ENCODE results near the gene ADM5. TPM values are rescaled to one million over a fixed set of nuclear protein-coding genes. Genes with fewer than 3 reads are reported as not detected.
"Not testable (repeated sequence)": the region's sequence is repeated elsewhere in the genome, so short reads cannot be mapped to it uniquely, and the experiment has no call there.

The ADM5 gene
- total RNA-seq, 2 experiments from 2014 or later = 3.7 to 4.9 TPM

DNA sequence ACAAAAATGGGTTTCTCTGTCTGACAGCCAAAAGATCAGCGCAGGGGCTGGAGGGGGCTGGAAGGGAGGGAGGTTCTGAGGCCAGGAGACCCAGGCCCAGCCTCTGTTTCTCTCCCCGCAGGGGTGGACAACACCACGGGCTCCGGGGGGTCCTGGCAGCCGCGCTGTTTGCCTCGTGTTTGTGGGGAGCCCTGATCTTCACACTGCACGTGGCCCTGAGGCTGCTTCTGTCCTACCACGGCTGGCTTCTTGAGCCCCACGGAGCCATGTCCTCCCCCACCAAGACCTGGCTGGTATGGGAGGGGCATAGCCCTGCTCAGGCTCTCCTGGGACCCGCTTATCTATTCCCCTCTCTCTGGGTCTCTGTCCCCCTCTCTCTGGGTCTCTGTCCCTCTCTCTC, 11.2 kb downstream of the ADM5 start:
- Mint-ChIP-seq H3K9me3 (no peaks in the 10 kb centered on the region), H3K27ac (no peak overlapping the region), H3K27me3 (peaks cover 11% of the 10 kb centered on the region), H3K4me3 (no peak overlapping the region), H3K4me1 (no peaks in the 10 kb centered on the region), H3K36me3 (ENCODE audit: low read depth) (no peaks in the 10 kb centered on the region)
- ChIA-PET POLR2A (no interaction called here), CTCF (interaction anchor here (0.6 to 1.0 kb wide), 2 partner anchors 9 to 981 kb away, joined by 3 read pairs; no protein-coding TSS in a partner anchor)
- DNase-seq = no peak

GRCh38 chr19:49701271-49701786, 11.9 kb downstream of the ADM5 start:
- H3K4me3 Mint-ChIP-seq = no peak overlapping the region
- CTCF ChIA-PET = interaction anchor here (1.3 kb wide), 1 partner anchor 16 kb away, joined by 6 read pairs; no protein-coding TSS in a partner anchor
- H3K27ac Mint-ChIP-seq = no peak overlapping the region
- H3K27me3 Mint-ChIP-seq = peaks cover 11% of the 10 kb centered on the region
- H3K36me3 Mint-ChIP-seq (ENCODE audit: low read depth) = no peaks in the 10 kb centered on the region
- no peaks in the 10 kb centered on the region for H3K4me1 Mint-ChIP-seq
- H3K9me3 Mint-ChIP-seq = no peaks in the 10 kb centered on the region
- POLR2A ChIA-PET = no interaction called here
- DNase-seq = no peak

GRCh38 chr19:49704888-49705642, 15.7 kb downstream of the ADM5 start:
- H3K9me3 Mint-ChIP-seq = no peaks in the 10 kb centered on the region
- ChIA-PET POLR2A (no interaction called here), CTCF (interaction anchor here (1.2 to 1.3 kb wide), 2 partner anchors 11 to 24 kb away, joined by 3 to 4 read pairs; no protein-coding TSS in a partner anchor)
- no peak for DNase-seq
- H3K27ac Mint-ChIP-seq = no peak overlapping the region
- H3K27me3 Mint-ChIP-seq = peaks cover 9% of the 10 kb centered on the region
- no peaks in the 10 kb centered on the region for H3K36me3 Mint-ChIP-seq (ENCODE audit: low read depth)
- H3K4me1 Mint-ChIP-seq = no peaks in the 10 kb centered on the region
- H3K4me3 Mint-ChIP-seq = no peak overlapping the region

DNA sequence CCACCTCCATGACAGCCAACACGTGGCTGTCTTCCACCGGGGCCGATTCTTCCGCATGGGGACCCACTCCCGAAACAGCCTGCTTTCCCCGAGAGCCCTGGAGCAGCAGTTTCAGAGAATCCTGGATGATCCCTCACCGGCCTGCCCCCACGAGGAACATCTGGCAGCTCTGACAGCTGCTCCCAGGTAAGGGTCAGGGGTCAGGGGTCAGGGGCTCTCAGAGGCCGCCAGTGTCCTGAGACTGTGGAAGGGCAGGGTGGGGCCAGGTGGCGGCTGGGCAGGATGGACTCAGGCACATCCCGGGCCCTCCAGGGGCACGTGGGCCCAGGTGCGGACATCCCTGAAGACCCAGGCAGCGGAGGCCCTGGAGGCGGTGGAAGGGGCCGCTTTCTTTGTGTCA, 16.5 kb downstream of the ADM5 start:
- Mint-ChIP-seq H3K27me3 (peaks cover 7% of the 10 kb centered on the region), H3K4me1 (no peaks in the 10 kb centered on the region), H3K4me3 (no peak overlapping the region), H3K36me3 (ENCODE audit: low read depth) (no peaks in the 10 kb centered on the region), H3K9me3 (no peaks in the 10 kb centered on the region), H3K27ac (no peak overlapping the region)
- ChIA-PET CTCF (no interaction called here), POLR2A (no interaction called here)
- no peak for DNase-seq

DNA sequence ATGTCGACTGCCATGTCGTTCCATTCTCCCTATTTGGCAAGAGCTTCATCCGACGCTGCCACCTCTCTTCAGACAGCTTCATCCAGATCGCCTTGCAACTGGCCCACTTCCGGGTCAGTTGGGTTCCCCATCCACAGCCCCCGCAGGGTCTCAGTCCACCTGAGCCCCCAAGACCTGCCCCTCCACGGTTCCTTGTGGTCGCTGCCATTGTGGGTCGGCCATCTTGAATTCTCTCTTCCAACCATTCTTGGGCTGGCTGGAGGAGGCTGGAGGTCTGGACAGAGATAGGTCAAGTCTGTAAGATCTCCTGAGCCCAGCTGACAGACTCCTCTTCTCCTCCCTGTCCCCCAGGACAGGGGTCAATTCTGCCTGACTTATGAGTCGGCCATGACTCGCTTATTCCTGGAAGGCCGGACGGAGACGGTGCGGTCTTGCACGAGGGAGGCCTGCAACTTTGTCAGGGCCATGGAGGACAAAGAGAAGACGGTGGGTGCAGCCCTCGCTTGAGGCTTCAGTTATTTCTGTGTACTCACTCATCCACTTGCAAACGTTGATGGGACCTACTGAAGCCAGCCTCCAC, 21.1 kb downstream of the ADM5 start:
- Mint-ChIP-seq H3K4me1 (peaks cover 1% of the 10 kb centered on the region), H3K27me3 (no peaks in the 10 kb centered on the region), H3K27ac (no peak overlapping the region), H3K4me3 (no peak overlapping the region), H3K36me3 (ENCODE audit: low read depth) (no peaks in the 10 kb centered on the region), H3K9me3 (peaks cover 2% of the 10 kb centered on the region)
- ChIA-PET CTCF (no interaction called here), POLR2A (no interaction called here)
- no peak for DNase-seq

DNA sequence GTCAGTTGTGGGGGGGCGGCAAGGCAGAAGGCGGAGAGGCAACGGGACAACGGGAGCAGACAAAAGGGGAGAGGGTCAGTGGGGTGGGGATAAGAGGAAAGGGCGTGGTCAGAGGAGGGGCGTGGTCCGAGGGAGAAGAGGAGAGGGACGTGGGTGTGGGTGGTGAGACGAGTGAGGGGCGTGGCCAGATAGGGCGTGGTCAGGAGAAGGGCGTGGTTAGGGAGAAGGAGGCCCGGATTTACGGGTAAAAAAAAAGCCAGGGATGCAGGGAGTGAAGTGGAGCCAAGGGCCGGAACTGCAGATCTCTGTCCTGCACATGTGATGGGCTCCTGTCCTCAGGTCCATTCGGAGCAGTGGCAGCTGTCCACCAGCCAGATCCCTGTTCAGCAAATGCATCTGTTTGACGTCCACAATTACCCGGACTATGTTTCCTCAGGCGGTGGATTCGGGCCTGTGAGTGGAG, 23.0 kb downstream of the ADM5 start:
- Mint-ChIP-seq H3K36me3 (ENCODE audit: low read depth) (no peaks in the 10 kb centered on the region), H3K9me3 (peaks cover 2% of the 10 kb centered on the region), H3K27ac (no peak overlapping the region), H3K27me3 (no peaks in the 10 kb centered on the region), H3K4me1 (peaks cover 9% of the 10 kb centered on the region), H3K4me3 (no peak overlapping the region)
- CTCF ChIA-PET = interaction anchor here (1.4 kb wide), 1 partner anchor 32 kb away, joined by 4 read pairs; no protein-coding TSS in a partner anchor
- DNase-seq = no peak
- POLR2A ChIA-PET = no interaction called here

DNA sequence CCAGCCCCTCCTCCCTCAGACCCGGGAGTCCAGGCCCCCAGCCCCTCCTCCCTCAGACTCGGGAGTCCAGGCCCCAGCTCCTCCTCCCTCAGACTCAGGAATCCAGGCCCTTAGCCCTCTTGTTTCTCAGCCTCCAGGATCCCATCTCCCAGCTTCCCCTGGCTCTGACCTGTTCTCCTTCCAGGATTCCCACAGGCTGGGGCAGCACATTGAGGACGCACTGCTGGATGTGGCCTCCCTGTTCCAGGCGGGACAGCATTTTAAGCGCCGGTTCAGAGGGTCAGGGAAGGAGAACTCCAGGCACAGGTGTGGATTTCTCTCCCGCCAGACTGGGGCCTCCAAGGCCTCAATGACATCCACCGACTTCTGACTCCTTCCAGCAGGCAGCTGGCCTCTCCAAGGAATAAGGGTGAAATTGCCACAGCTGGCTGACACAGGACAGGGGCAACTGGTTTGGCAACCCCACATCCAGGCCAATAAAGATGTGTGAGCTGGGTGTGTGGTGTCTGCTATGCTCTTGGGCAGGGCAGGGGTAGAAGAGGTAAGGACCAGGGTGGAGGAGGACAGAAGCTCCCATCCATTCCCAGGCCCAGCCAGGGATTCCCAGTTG, 23.9 kb downstream of the ADM5 start:
- POLR2A ChIA-PET = no interaction called here
- CTCF ChIA-PET = interaction anchor here (1.4 kb wide), 1 partner anchor 32 kb away, joined by 4 read pairs; no protein-coding TSS in a partner anchor

DNA sequence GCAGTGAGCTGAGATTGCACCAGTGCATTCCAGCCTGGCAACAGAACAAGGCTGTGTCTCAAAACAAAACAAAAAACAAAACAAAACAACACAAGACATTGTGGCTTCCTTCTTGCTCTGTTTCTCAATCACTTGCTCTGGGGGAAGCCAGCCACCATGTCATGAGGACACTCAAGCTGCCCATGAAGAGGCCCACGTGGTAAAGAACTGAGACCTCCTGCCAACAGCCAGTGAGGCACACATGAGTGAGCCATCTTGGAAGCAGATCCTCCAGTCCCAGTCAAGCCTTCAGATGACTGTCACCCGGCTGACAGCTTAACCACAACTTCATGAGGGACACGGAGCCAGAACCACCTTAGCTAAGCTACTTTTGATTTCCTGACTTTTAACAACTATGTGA, 26.8 kb downstream of the ADM5 start:
- DNase-seq = no peak
- H3K27ac Mint-ChIP-seq = no peak overlapping the region
- peaks cover 18% of the 10 kb centered on the region for H3K4me1 Mint-ChIP-seq
- POLR2A ChIA-PET = no interaction called here
- H3K9me3 Mint-ChIP-seq = peaks cover 4% of the 10 kb centered on the region
- H3K4me3 Mint-ChIP-seq = no peak overlapping the region
- H3K36me3 Mint-ChIP-seq (ENCODE audit: low read depth) = no peaks in the 10 kb centered on the region
- H3K27me3 Mint-ChIP-seq = no peaks in the 10 kb centered on the region
- CTCF ChIA-PET = interaction anchor here (1.0 to 1.1 kb wide), 2 partner anchors 11 to 18 kb away, joined by 3 to 4 read pairs; no protein-coding TSS in a partner anchor

More for the DNA sequence above, 23.9 kb downstream of the ADM5 start:
- Mint-ChIP-seq H3K27ac (no peak overlapping the region), H3K4me3 (no peak overlapping the region), H3K36me3 (ENCODE audit: low read depth) (no peaks in the 10 kb centered on the region), H3K4me1 (peaks cover 14% of the 10 kb centered on the region), H3K9me3 (peaks cover 4% of the 10 kb centered on the region), H3K27me3 (no peaks in the 10 kb centered on the region)
- DNase-seq = no peak

- Mint-ChIP-seq H3K4me3 (peak overlapping the region; percentile 38), H3K4me1 (peaks cover 18% of the 10 kb centered on the region), H3K36me3 (ENCODE audit: low read depth) (no peaks in the 10 kb centered on the region), H3K27ac (peak overlapping the region; percentile 66), H3K9me3 (peaks cover 4% of the 10 kb centered on the region), H3K27me3 (no peaks in the 10 kb centered on the region)
- ChIA-PET CTCF (interaction anchor here (0.6 to 1.7 kb wide), 5 partner anchors 12 to 391 kb away, joined by 3 to 13 read pairs (median 5); partner anchors contain the start of gene AP2A1), POLR2A (no interaction called here)
- no peak for DNase-seq
Observed at GRCh38 chr19:49718511-49718910, 29.1 kb downstream of the ADM5 start.

DNA sequence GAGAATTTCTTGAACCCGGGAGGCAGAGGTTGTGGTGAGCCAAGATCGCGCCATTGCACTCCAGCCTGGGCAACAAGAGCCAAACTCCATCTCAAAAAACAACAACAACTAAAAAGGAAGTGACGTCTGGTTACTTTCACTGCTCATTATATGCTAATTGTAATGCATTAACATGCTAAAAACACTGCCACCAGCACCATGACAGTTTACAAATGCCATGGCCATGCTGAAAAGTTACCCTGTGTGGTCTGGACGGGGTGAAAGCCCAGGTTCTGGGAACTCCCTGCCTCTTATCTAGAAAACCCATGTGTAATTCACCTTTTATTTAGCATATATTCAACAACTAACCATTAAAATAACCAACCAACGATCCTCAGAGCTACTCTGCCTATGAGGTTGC, 29.6 kb downstream of the ADM5 start:
- POLR2A ChIA-PET = no interaction called here
- CTCF ChIA-PET = no interaction called here
- H3K27ac Mint-ChIP-seq = peak overlapping the region; percentile 66

GRCh38 chr19:49719420-49719819, 30.0 kb downstream of the ADM5 start:
- not testable (repeated sequence) for H3K9me3 Mint-ChIP-seq; H3K27me3 Mint-ChIP-seq; DNase-seq; H3K4me3 Mint-ChIP-seq; H3K36me3 Mint-ChIP-seq (ENCODE audit: low read depth)
- H3K27ac Mint-ChIP-seq = peak overlapping the region; percentile 27
- CTCF ChIA-PET = interaction anchor here (0.6 kb wide), 1 partner anchor 66 kb away, joined by 3 read pairs; no protein-coding TSS in a partner anchor
- POLR2A ChIA-PET = interaction anchor here (0.7 kb wide), 1 partner anchor 30 kb away, joined by 12 read pairs; no protein-coding TSS in a partner anchor
- H3K4me1 Mint-ChIP-seq = peaks cover 18% of the 10 kb centered on the region

More for the DNA sequence above, 29.6 kb downstream of the ADM5 start:
- Mint-ChIP-seq H3K9me3 (peaks cover 4% of the 10 kb centered on the region), H3K36me3 (ENCODE audit: low read depth) (no peaks in the 10 kb centered on the region), H3K4me1 (peaks cover 18% of the 10 kb centered on the region), H3K27me3 (no peaks in the 10 kb centered on the region), H3K4me3 (no peak overlapping the region)
- no peak for DNase-seq

- Mint-ChIP-seq H3K4me3 (no peak overlapping the region), H3K27me3 (no peaks in the 10 kb centered on the region), H3K4me1 (peaks cover 3% of the 10 kb centered on the region), H3K27ac (no peak overlapping the region), H3K9me3 (no peaks in the 10 kb centered on the region), H3K36me3 (ENCODE audit: low read depth) (no peaks in the 10 kb centered on the region)
- ChIA-PET CTCF (interaction anchor here (0.7 to 1.1 kb wide), 3 partner anchors 10 to 121 kb away, joined by 3 to 5 read pairs (median 3); no protein-coding TSS in a partner anchor), POLR2A (no interaction called here)
- DNase-seq = no peak
Observed at GRCh38 chr19:49727217-49728030, 38.0 kb downstream of the ADM5 start.

All from activated CD4-positive, alpha-beta T cell treated with anti-CD3 and anti-CD28 coated beads, Interleukin-2, amount 10 ng/mL, durations not matched to agents 7 days and 5 days (primary cell).